HCT116 (cell line): Measurements from ENCODE around the gene CHD2.

Experiments used
- CTCF ChIP-seq, 3 experiments: fragments of 200-600 bp in 1 of 3; sonication (generic) in 1 of 3; IDR thresholded peaks in 2 of 3; conservative IDR thresholded peaks in 1 of 3; 2 replicates each; pipeline ENCODE4 v1.5.1; 2012 to 2017; ENCODE audit warnings: low read depth in 2 of 3, low read length in 2 of 3, antibody characterized with exemption in 1 of 3, borderline replicate concordance in 1 of 3, control low read depth in 1 of 3, mild to moderate bottlenecking in 1 of 3, mixed read lengths in 1 of 3, mixed run types in 1 of 3, moderate library complexity in 1 of 3; ENCODE audit not compliant: insufficient read depth in 1 of 3
- EZH2phosphoT487 ChIP-seq: fragments of 200-600 bp; IDR thresholded peaks from 2 replicates; pipeline ENCODE4 v1.6.1; 2018; ENCODE audit warnings: antibody characterized with exemption, borderline replicate concordance
- JUND ChIP-seq: IDR thresholded peaks from 2 replicates; pipeline ENCODE4 v1.6.1; 2012
- SRF ChIP-seq: IDR thresholded peaks from 2 replicates; pipeline ENCODE4 v1.6.1; 2012; ENCODE audit warnings: low read depth

DNA sequence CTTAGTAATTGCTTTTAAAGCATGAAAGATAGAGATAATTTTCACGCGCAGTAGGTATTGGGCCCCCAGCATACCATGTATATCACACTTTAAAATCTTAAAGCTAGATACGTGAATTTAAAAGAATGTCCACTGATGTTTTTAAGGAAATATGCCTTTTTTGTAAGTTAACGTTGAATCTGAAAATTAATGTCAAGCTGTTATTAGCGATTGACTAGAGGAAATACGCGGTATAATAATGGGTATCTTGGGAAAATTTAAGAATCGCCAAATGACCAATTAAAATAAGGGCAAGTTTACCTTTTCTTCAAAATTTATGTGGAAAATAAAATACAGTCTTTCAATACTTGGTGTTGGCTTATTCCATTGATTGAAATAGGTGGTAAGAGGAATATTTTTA, 13.3 kb upstream of the CHD2 start:
- TF ChIP-seq CTCF (IDR thresholded peaks at IDR 0.05 in 2 of 3, conservative IDR thresholded peaks at IDR 0.05 in 1 of 3; ENCODE audit: borderline replicate concordance in 1 of 3, insufficient read depth in 1 of 3, low read depth in 2 of 3, low read length in 2 of 3): no peak
- TF ChIP-seq JUND: no peak
- no peak for TF ChIP-seq SRF
- TF ChIP-seq EZH2phosphoT487: no peak
